Esophagus muscularis mucosa (tissue), 4 donors: ENCODE results near the gene PAGE2B. TPM values are rescaled to one million over a fixed set of nuclear protein-coding genes. Genes with fewer than 3 reads are reported as not detected.
"Not testable (repeated sequence)": the region's sequence is repeated elsewhere in the genome, so short reads cannot be mapped to it uniquely, and the experiment has no call there.

ENCODE experiments used
- DNase-seq: peaks from one replicate; pipeline ENCODE4 v3.0.0-alpha.2; 2017; ENCODE audit errors: extremely low spot score
- H3K27ac ChIP-seq, 4 donors: fragments of 200-600 bp; sonication (generic); replicated peaks in 1 of 4; 1 replicate in 3 of 4; 2 replicates in 1 of 4; pipeline ENCODE4 v1.5.1; 2016 to 2019; ENCODE audit warnings: mild to moderate bottlenecking in 1 of 4
- H3K27me3 ChIP-seq, 4 donors: fragments of 200-600 bp; sonication (generic); one replicate each; pipeline versions ENCODE4 v1.5.1 to v1.6.0; 2016 to 2019
- H3K36me3 ChIP-seq, 4 donors: fragments of 200-600 bp; sonication (generic); one replicate each; pipeline ENCODE4 v1.5.1; 2016 to 2019
- H3K4me1 ChIP-seq, 4 donors: fragments of 200-600 bp; sonication (generic); one replicate each; pipeline ENCODE4 v1.5.1; 2016 to 2019
- H3K4me3 ChIP-seq, 4 donors: fragments of 200-600 bp; sonication (generic); 1 replicate in 2 of 4; 2 replicates in 2 of 4; pipeline ENCODE4 v1.5.1; 2016 to 2019; ENCODE audit warnings: mild to moderate bottlenecking in 4 of 4, moderate library complexity in 1 of 4
- H3K9me3 ChIP-seq, 4 donors: fragments of 200-600 bp; sonication (generic); 1 replicate in 3 of 4; 2 replicates in 1 of 4; pipeline ENCODE4 v1.5.1; 2016 to 2019
- EP300 ChIP-seq: sonication (generic); formaldehyde crosslinking; IDR thresholded peaks from one replicate; pipeline ENCODE4 v1.6.1; 2017; ENCODE audit warnings: antibody characterized with exemption
- POLR2A ChIP-seq: fragments of 450-650 bp; IDR thresholded peaks from one replicate; pipeline ENCODE4 v1.6.1; 2017; ENCODE audit warnings: antibody characterized with exemption, moderate library complexity, mild to moderate bottlenecking, low read depth
- POLR2AphosphoS5 ChIP-seq, 2 donors: sonication (generic); formaldehyde crosslinking; IDR thresholded peaks; one replicate each; pipeline ENCODE4 v1.6.1; 2017; ENCODE audit warnings: antibody characterized with exemption in 2 of 2
- WGBS: methylation state at CpG from one replicate; pipeline ENCODE4 v1.1.5; 2018; 5-methylcytosine and 5-hydroxymethylcytosine counted together
- intact Hi-C: fragments of 100-400 bp; cut with DNase I; formaldehyde crosslinking; loops from one replicate; pipeline ENCODE4 v1.15.1; 2023
- total RNA-seq, 4 donors: library from RNA; depleted of rRNA; stranded (reverse); fragments of >200 nt; gene quantifications; one replicate each; pipeline versions ENCODE4 v1.1.0 to v1.2.1, GENCODE V29; 2016
- TF ChIP-seq, protein P1 (sequence below), 3 experiments: fragments of 200-600 bp in 2 of 3; fragments of 450-650 bp in 1 of 3; sonication (generic) in 2 of 3; IDR thresholded peaks; one replicate each; pipeline ENCODE4 v1.5.1; 2017 to 2019; ENCODE audit warnings: antibody characterized with exemption in 3 of 3, mild to moderate bottlenecking in 2 of 3, moderate library complexity in 1 of 3

PAGE2B gene
- total RNA-seq, 4 donors from 2014 or later = not detected

DNA sequence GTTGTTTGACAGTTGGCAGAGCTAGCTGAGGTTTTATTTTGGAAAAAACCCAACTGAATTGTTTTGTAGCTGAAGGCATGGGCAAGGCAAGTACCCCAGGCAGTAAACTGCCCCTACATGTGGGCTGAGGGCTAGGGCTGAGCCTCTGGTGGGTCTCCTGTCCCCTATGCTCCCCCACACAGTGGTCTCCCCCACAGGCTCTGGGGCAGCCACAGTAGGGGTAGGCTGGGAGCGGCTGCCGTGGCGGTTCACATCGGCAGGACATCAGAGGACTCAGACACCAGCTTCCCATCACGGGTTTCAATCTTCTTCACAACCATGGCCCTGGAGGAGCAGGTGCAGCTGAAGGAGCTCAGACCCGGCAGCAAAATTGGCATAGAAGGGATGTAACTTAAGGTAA is 33.3 kb upstream of the PAGE2B start:
- WGBS = 88% methylated on average over 6 of the region's 6 CpGs
- no peaks in the 10 kb centered on the region for H3K36me3 ChIP-seq
- H3K4me3 ChIP-seq = no peak overlapping the region
- TF ChIP-seq POLR2AphosphoS5 (IDR thresholded peaks at IDR 0.05) (no peak), POLR2A (no peak), EP300 (no peak)
- TF ChIP-seq, protein P1, sequence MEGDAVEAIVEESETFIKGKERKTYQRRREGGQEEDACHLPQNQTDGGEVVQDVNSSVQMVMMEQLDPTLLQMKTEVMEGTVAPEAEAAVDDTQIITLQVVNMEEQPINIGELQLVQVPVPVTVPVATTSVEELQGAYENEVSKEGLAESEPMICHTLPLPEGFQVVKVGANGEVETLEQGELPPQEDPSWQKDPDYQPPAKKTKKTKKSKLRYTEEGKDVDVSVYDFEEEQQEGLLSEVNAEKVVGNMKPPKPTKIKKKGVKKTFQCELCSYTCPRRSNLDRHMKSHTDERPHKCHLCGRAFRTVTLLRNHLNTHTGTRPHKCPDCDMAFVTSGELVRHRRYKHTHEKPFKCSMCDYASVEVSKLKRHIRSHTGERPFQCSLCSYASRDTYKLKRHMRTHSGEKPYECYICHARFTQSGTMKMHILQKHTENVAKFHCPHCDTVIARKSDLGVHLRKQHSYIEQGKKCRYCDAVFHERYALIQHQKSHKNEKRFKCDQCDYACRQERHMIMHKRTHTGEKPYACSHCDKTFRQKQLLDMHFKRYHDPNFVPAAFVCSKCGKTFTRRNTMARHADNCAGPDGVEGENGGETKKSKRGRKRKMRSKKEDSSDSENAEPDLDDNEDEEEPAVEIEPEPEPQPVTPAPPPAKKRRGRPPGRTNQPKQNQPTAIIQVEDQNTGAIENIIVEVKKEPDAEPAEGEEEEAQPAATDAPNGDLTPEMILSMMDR (IDR thresholded peaks at IDR 0.05) = no peak
- no peaks in the 10 kb centered on the region for H3K4me1 ChIP-seq
- H3K27me3 ChIP-seq = no peaks in the 10 kb centered on the region
- DNase-seq = no peak
- H3K9me3 ChIP-seq = no peaks in the 10 kb centered on the region
- intact Hi-C loops = no loop called here
- H3K27ac ChIP-seq = no peak overlapping the region

DNA sequence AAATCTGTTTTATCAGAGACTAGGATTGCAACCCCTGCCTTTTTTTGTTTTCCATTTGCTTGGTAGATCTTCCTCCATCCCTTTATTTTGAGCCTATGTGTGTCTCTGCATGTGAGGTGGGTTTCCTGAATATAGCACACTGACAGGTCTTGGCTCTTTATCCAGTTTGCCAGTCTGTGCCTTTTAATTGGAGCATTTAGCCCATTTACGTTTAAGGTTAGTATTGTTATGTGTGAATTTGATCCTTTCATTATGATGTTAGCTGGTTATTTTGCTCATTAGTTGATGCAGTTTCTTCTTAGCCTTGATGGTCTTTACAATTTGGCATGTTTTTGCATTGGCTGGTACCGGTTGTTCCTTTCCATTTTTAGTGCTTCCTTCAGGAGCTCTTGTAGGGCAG is 24.2 kb upstream of the PAGE2B start:
- H3K27me3 ChIP-seq, H3K4me1 ChIP-seq, H3K36me3 ChIP-seq, H3K27ac ChIP-seq, DNase-seq, H3K9me3 ChIP-seq, H3K4me3 ChIP-seq: not testable (repeated sequence)
- WGBS = 86% methylated on average over 2 of the region's 2 CpGs
- intact Hi-C loops = loop anchor here (10.0 kb wide), 1 partner anchor 156 kb away; no protein-coding TSS in a partner anchor

DNA sequence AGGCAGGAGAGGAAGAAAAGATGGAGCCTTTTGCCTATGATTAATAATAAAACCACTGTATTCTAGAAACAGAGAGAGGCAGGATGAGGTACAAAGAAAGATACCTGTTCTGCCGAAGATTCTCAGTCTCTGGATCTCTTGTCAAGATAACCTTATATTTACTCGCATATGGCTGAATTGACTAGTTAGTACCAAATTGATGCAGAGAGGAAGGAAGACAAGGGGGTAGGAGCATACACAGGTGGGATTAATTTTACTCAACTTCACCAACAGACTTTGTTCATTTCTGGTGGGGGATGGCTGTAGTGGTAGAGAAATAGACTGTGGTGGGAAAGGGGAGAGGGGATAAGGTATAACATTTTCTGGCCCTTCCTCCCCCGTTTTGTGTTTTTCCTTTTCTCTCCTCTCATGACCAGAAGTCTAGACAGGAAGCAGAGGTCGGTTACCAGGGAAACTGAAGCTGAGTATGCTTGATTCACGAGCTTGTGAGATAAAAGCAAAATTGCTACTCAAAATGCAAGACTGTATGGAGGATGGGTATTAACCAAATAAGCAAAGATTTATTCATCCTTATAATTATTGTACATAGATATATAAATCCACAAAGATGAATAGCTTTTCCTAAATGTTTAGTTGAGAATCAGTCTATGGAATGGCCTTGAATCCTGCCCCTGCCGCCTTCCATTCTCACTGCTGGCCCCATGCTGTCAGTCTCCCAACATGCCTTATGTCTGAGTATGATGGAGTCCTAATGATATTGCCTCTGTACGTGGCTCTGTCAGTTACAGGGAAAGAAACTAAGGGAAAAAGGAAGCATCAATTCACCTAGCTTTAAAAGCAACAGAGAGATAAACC is 17.8 kb upstream of the PAGE2B start:
- H3K27me3 ChIP-seq = no peaks in the 10 kb centered on the region
- TF ChIP-seq POLR2AphosphoS5 (IDR thresholded peaks at IDR 0.05) = no peak
- TF ChIP-seq, protein P1 (IDR thresholded peaks at IDR 0.05) = no peak
- no peak for TF ChIP-seq EP300
- no peak for TF ChIP-seq POLR2A
- intact Hi-C loops = loop anchor here (5.0 to 10.0 kb wide), 2 partner anchors 162 to 415 kb away; no protein-coding TSS in a partner anchor
- no peak overlapping the region for H3K27ac ChIP-seq
- 37% methylated on average over 7 of the region's 7 CpGs for WGBS
- no peak for DNase-seq
- H3K4me1 ChIP-seq = peaks cover 0 to 6% (median 0%) of the 10 kb centered on the region in 4 donors
- no peaks in the 10 kb centered on the region for H3K36me3 ChIP-seq
- peak overlapping the region in 2 of 4 donors; percentile 4 to 34 for H3K4me3 ChIP-seq
- peaks cover 0 to 3% (median 0%) of the 10 kb centered on the region in 4 donors for H3K9me3 ChIP-seq

DNA sequence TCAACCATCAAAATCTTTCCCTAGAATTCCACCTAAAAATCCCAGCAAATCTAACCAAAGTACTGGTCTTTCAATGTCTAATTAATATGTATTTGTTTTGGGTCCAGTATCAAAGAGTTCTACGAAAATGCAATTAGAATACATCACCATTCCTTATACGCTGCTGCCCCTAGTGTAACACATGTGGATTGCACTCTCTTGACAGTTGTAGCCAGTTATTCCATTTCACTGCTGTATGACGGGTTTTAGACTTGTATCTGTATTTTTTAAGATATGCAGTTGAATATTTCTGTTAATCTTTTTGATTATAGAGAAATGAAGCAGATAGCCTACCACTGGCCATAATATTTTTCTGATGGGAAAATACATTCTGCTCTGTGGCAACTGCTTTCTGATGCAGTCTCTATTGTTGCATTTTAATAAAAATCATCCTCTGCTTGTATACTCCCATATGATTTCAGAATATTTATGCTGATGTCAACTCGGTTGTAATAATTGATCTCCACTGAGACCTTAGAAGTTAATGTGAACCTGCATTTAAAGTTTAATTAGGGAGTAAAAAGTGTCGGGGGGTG is 17.1 kb upstream of the PAGE2B start:
- Histone ChIP-seq H3K27me3 (no peaks in the 10 kb centered on the region), H3K4me1 (peaks cover 0 to 6% (median 0%) of the 10 kb centered on the region in 4 donors), H3K27ac (no peak overlapping the region), H3K9me3 (no peaks in the 10 kb centered on the region), H3K4me3 (peak overlapping the region in 2 of 4 donors; percentile 4 to 34), H3K36me3 (no peaks in the 10 kb centered on the region)
- WGBS = 29% methylated on average over 5 of the region's 5 CpGs
- no peak for DNase-seq
- intact Hi-C loops = loop anchor here (5.0 to 10.0 kb wide), 2 partner anchors 163 to 415 kb away; no protein-coding TSS in a partner anchor
- no peak for TF ChIP-seq POLR2A
- TF ChIP-seq, protein P1 (IDR thresholded peaks at IDR 0.05) = peak; percentile 63 to 74 (median 71)

DNA sequence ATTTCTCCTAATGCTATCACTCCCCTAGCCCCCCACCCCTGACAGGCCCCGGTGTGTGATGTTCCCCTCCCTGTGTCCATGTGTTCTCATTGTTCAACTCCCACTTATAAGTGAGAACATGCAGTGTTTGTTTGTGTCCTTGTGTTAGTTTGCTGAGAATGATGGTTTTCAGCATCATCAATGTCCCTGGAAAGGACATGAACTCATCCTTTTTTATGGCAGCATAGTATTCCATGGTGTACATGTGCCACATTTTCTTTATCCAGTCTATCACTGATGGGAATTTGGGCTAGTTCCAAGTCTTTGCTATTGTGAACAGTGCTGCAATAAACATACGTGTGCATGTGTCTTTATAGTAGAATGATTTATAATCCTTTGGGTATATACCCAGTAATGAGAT is 7.7 kb upstream of the PAGE2B start:
- intact Hi-C loops, H3K4me1 ChIP-seq, H3K4me3 ChIP-seq, H3K36me3 ChIP-seq, DNase-seq, H3K27me3 ChIP-seq, H3K27ac ChIP-seq: not testable (repeated sequence)
- peaks cover 0 to 14% (median 0%) of the 10 kb centered on the region in 4 donors for H3K9me3 ChIP-seq
- WGBS = 80% methylated on average over 2 of the region's 2 CpGs
